Large intestine (tissue), 12 donors: ENCODE results near the gene ZNF416. TPM values are rescaled to one million over a fixed set of nuclear protein-coding genes. Genes with fewer than 3 reads are reported as not detected.

Experiments
- DNase-seq, 2 donors: peaks; one replicate each; pipeline versions ENCODE4 v3.0.0 to v3.0.0-alpha.2; 2013
- H3K27ac ChIP-seq: one replicate; pipeline ENCODE4 v1.5.1; 2013; ENCODE audit warnings: low read length
- H3K27me3 ChIP-seq: 2 replicates; pipeline ENCODE4 v1.6.1; 2013; ENCODE audit warnings: low read length; ENCODE audit not compliant: control insufficient read depth, insufficient read depth
- H3K36me3 ChIP-seq: 2 replicates; pipeline ENCODE4 v1.6.1; 2013; ENCODE audit warnings: low read length; ENCODE audit not compliant: control insufficient read depth, insufficient read depth
- H3K4me1 ChIP-seq: one replicate; pipeline ENCODE4 v1.6.1; 2013; ENCODE audit warnings: low read length; ENCODE audit not compliant: control insufficient read depth, insufficient read depth
- H3K4me3 ChIP-seq: one replicate; pipeline ENCODE4 v1.5.1; 2013; ENCODE audit warnings: low read length
- H3K9me3 ChIP-seq: one replicate; pipeline ENCODE4 v1.6.1; 2013; ENCODE audit warnings: mild to moderate bottlenecking, low read depth, low read length, moderate library complexity; ENCODE audit not compliant: control insufficient read depth
- WGBS: methylation state at CpG from one replicate; pipeline ENCODE4 v1.1.5; 2013; ENCODE audit warnings: low lambda C conversion rate; ENCODE audit not compliant: insufficient coverage; 5-methylcytosine and 5-hydroxymethylcytosine counted together
- long read RNA-seq, 11 donors: transcript quantifications; one replicate each; lab custom pipeline, GENCODE V29; 2026
- polyA plus RNA-seq: library from polyadenylated mRNA; unstranded; fragments of 120-200 nt; gene quantifications from one replicate; pipeline ENCODE4 v1.2.1, GENCODE V29; 2013

ZNF416 gene
- polyA plus RNA-seq = 6.0 TPM
- long read RNA-seq, donor 1, partial matches to known transcripts = 0 of 1 reads
- long read RNA-seq, donor 1, other reads (novel, unspliced or antisense) = 0 of 1 reads
- long read RNA-seq, donor 2, partial matches to known transcripts = 0 of 2 reads
- long read RNA-seq, donor 2, other reads (novel, unspliced or antisense) = 0 of 2 reads
- long read RNA-seq, donor 3, partial matches to known transcripts = 0 of 3 reads
- long read RNA-seq, donor 3, other reads (novel, unspliced or antisense) = 0 of 3 reads
- long read RNA-seq, donor 4, partial matches to known transcripts = 0 of 2 reads
- long read RNA-seq, donor 4, other reads (novel, unspliced or antisense) = 0 of 2 reads
- long read RNA-seq, donor 5, partial matches to known transcripts = 0 of 1 reads
- long read RNA-seq, donor 5, other reads (novel, unspliced or antisense) = 0 of 1 reads
- long read RNA-seq, donor 6, partial matches to known transcripts = 0 of 4 reads
- long read RNA-seq, donor 6, other reads (novel, unspliced or antisense) = 0 of 4 reads
- long read RNA-seq, donor 7 = 0 reads
- long read RNA-seq, donor 8 = 0 reads
- long read RNA-seq, donor 9 = 0 reads
- long read RNA-seq, donor 10, transcript ZNF416-201 (4 exons, 2,561 nt) = major isoform, 7 of 12 reads
- long read RNA-seq, donor 10, partial matches to known transcripts = 5 of 12 reads
- long read RNA-seq, donor 10, other reads (novel, unspliced or antisense) = 0 of 12 reads
- long read RNA-seq, donor 11, partial matches to known transcripts = 0 of 2 reads
- long read RNA-seq, donor 11, other reads (novel, unspliced or antisense) = 0 of 2 reads

GRCh38 chr19:57578487-57579205 is at the start of gene ZNF416:
TSS of gene ZNF416 (minus strand) at chr19:57578911. CDS start at chr19:57578704, 207 bp downstream.
- Histone ChIP-seq H3K4me1 (peaks cover 13% of the 10 kb centered on the region), H3K27me3 (peaks cover 2% of the 10 kb centered on the region), H3K4me3 (peak within 1 kb of the TSS; percentile 86), H3K36me3 (peaks cover 34% of the 10 kb centered on the region), H3K9me3 (peaks cover 49% of the 10 kb centered on the region), H3K27ac (peak within 1 kb of the TSS; percentile 47)
- DNase-seq = peak; percentile 99
- no CpG with 5 or more reads among the region's 62 CpGs for WGBS

- H3K27ac ChIP-seq = no peak overlapping the region
- H3K4me3 ChIP-seq = no peak overlapping the region
- H3K36me3 ChIP-seq = peaks cover 54% of the 10 kb centered on the region
- DNase-seq = no peak
- peaks cover 60% of the 10 kb centered on the region for H3K9me3 ChIP-seq
- no peaks in the 10 kb centered on the region for H3K4me1 ChIP-seq
- no peaks in the 10 kb centered on the region for H3K27me3 ChIP-seq
Observed at GRCh38 chr19:57623091-57623490, 44.4 kb upstream of the ZNF416 start.

GRCh38 chr19:57620673-57621348 is 42.1 kb upstream of the ZNF416 start:
- peaks cover 75% of the 10 kb centered on the region for H3K36me3 ChIP-seq

GRCh38 chr19:57615346-57615745 is 36.6 kb upstream of the ZNF416 start:
- Histone ChIP-seq H3K4me1 (no peaks in the 10 kb centered on the region), H3K9me3 (peaks cover 46% of the 10 kb centered on the region), H3K27ac (no peak overlapping the region), H3K36me3 (peaks cover 49% of the 10 kb centered on the region), H3K4me3 (no peak overlapping the region), H3K27me3 (no peaks in the 10 kb centered on the region)
- WGBS = no CpG with 5 or more reads among the region's 3 CpGs
- DNase-seq = no peak

More at GRCh38 chr19:57620673-57621348, 42.1 kb upstream of the ZNF416 start:
- WGBS = 100% methylated on average over 2 of the region's 10 CpGs
- Histone ChIP-seq H3K4me3 (no peak overlapping the region), H3K9me3 (peaks cover 71% of the 10 kb centered on the region), H3K4me1 (no peaks in the 10 kb centered on the region), H3K27me3 (no peaks in the 10 kb centered on the region), H3K27ac (no peak overlapping the region)
- no peak for DNase-seq

- no CpG with 5 or more reads among the region's 64 CpGs for WGBS
- H3K4me1 ChIP-seq = no peaks in the 10 kb centered on the region
- peaks cover 37% of the 10 kb centered on the region for H3K36me3 ChIP-seq
- peak within 1 kb of the TSS; percentile 39 for H3K27ac ChIP-seq
- H3K9me3 ChIP-seq = peaks cover 40% of the 10 kb centered on the region
- peak; percentile 93 to 94 for DNase-seq
- H3K4me3 ChIP-seq = peak within 1 kb of the TSS; percentile 97
- H3K27me3 ChIP-seq = no peaks in the 10 kb centered on the region
Observed at GRCh38 chr19:57613941-57614743, 35.4 kb upstream of the ZNF416 start, which contains the start of gene ZNF134. TSS of gene ZNF134 (plus strand) at chr19:57614242. CDS start at chr19:57619469, 5,227 bp downstream.

GRCh38 chr19:57611113-57611512 is 32.4 kb upstream of the ZNF416 start:
- Histone ChIP-seq H3K27ac (no peak overlapping the region), H3K4me3 (no peak overlapping the region), H3K9me3 (peaks cover 22% of the 10 kb centered on the region), H3K36me3 (peaks cover 12% of the 10 kb centered on the region), H3K4me1 (no peaks in the 10 kb centered on the region), H3K27me3 (no peaks in the 10 kb centered on the region)
- DNase-seq = no peak
- WGBS = no CpG with 5 or more reads among the region's 4 CpGs

- peaks cover 10% of the 10 kb centered on the region for H3K9me3 ChIP-seq
- H3K4me3 ChIP-seq = no peak overlapping the region
- no CpG with 5 or more reads among the region's 5 CpGs for WGBS
Observed at GRCh38 chr19:57606931-57607330, 28.2 kb upstream of the ZNF416 start.

GRCh38 chr19:57599761-57600383 is 21.2 kb upstream of the ZNF416 start, which contains the start of gene ZNF530:
TSS of gene ZNF530 (plus strand) at chr19:57599885. CDS start at chr19:57604346, 4,461 bp downstream.
- peaks cover 3% of the 10 kb centered on the region for H3K4me1 ChIP-seq
- H3K4me3 ChIP-seq = peak within 1 kb of the TSS; percentile 89
- peaks cover 5% of the 10 kb centered on the region for H3K9me3 ChIP-seq
- WGBS = no CpG with 5 or more reads among the region's 53 CpGs
- no peak within 1 kb of the TSS for H3K27ac ChIP-seq
- DNase-seq = peak; percentile 91 to 93
- peaks cover 8% of the 10 kb centered on the region for H3K36me3 ChIP-seq
- H3K27me3 ChIP-seq = no peaks in the 10 kb centered on the region

More at GRCh38 chr19:57606931-57607330, 28.2 kb upstream of the ZNF416 start:
- Histone ChIP-seq H3K4me1 (no peaks in the 10 kb centered on the region), H3K36me3 (peaks cover 24% of the 10 kb centered on the region), H3K27me3 (no peaks in the 10 kb centered on the region), H3K27ac (no peak overlapping the region)
- DNase-seq = no peak

- H3K36me3 ChIP-seq = peaks cover 3% of the 10 kb centered on the region
- no CpG with 5 or more reads among the region's 8 CpGs for WGBS
- H3K27ac ChIP-seq = no peak overlapping the region
- peak overlapping the region; percentile 89 for H3K4me3 ChIP-seq
- peaks cover 5% of the 10 kb centered on the region for H3K9me3 ChIP-seq
- no peak for DNase-seq
- no peaks in the 10 kb centered on the region for H3K27me3 ChIP-seq
- peaks cover 3% of the 10 kb centered on the region for H3K4me1 ChIP-seq
Observed at GRCh38 chr19:57599377-57599760, 20.7 kb upstream of the ZNF416 start.
